Measurements from ENCODE around the gene MORN1.

MORN1 gene

DNA sequence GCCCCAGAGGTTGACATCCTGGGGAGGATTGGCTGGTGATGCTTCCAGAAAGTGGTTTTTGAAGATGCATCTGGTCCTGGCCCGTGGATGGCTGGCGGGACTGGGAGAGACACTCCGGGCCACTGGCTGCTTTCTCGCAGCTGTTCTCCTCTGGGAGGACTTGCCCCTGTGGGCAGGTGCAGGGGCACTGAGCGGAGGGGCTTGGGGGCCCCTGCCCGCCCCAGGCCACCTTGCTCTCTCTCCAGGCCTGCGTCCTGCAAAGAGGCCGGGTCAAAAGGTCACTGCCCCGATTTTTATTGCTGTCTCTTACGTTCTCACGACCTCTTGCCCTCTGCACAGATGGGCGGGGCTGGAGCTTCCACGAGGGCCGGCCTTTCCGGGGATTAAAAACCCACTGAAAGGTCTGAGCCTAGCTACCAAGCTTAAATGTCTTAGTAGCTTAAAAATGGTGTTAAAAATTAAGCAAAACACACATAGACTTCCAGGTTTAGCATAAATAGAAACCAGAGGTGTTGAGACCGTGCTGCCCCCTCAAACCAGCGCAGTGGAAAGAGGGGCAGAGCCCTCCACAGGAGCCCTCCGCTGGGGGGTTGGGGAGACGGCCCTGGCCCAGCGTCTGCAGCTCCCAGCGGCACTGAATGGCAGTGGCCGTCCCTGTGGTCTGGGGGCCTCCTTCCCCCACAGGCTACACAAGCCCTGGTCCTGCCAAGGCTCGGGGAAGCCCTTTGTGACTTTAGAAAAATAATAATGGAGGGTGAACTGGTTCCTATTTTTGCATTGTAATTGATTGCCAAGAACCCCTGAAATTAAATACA is 119.3 kb downstream of the MORN1 start:
- H3K4me1 ChIP-seq (ENCODE audit: control insufficient read depth in 2 of 2, insufficient read depth in 1 of 2, low read depth in 1 of 2, low read length in 2 of 2) = peaks cover 56 to 60% of the 10 kb centered on the region in 2 donors
- H3K79me1 ChIP-seq (ENCODE audit: low read depth, low read length) = peaks cover 54% of the 10 kb centered on the region
- H3K36me3 ChIP-seq (replicated peaks in 1 of 2; ENCODE audit: control insufficient read depth in 2 of 2, insufficient read depth in 2 of 2, low read length in 2 of 2) = peaks cover 2 to 3% of the 10 kb centered on the region in 2 donors
- peak overlapping the region; percentile 75 for H2BK12ac ChIP-seq (ENCODE audit: low read length)
- H2BK5ac ChIP-seq (ENCODE audit: low read length) = peak overlapping the region; percentile 88
- peak overlapping the region; percentile 95 for H3K18ac ChIP-seq (ENCODE audit: low read length)
- peak overlapping the region; percentile 87 for H2AK5ac ChIP-seq (ENCODE audit: low read depth, low read length)
- H3K4ac ChIP-seq (ENCODE audit: low read length) = peak overlapping the region; percentile 60
- H2BK120ac ChIP-seq (ENCODE audit: low read depth, low read length) = peak overlapping the region; percentile 98
- no peak overlapping the region for H2AFZ ChIP-seq (ENCODE audit: low read length)
- DNase-seq (ENCODE audit: low spot score) = peak; percentile 87
- peak overlapping the region; percentile 99 for H3K27ac ChIP-seq (replicated peaks; ENCODE audit: low read length)
- peaks cover 0 to 3% of the 10 kb centered on the region in 2 donors for H3K9me3 ChIP-seq (replicated peaks in 1 of 2; ENCODE audit: control insufficient read depth in 2 of 2, insufficient read depth in 1 of 2, low read depth in 1 of 2, low read length in 2 of 2)
- H2BK15ac ChIP-seq (ENCODE audit: low read length) = peak overlapping the region; percentile 71
- H3K4me3 ChIP-seq (ENCODE audit: low read length in 2 of 2) = no peak overlapping the region
- peak overlapping the region; percentile 87 for H3K14ac ChIP-seq (ENCODE audit: low read length)
- H3K27me3 ChIP-seq (ENCODE audit: control insufficient read depth in 3 of 3, insufficient read depth in 3 of 3, low read depth in 1 of 3, low read length in 3 of 3) = no peaks in the 10 kb centered on the region
- WGBS, 2 donors (ENCODE audit: extremely low coverage in 2 of 2, insufficient read length in 2 of 2, insufficient replicate concordance in 1 of 2) = no CpG with 5 or more reads among the region's 23 CpGs
- peak overlapping the region; percentile 49 for H3K23ac ChIP-seq (ENCODE audit: low read depth, low read length, poor library complexity)
- peak overlapping the region; percentile 63 for H3K4me2 ChIP-seq (ENCODE audit: insufficient read depth, low read length, poor library complexity, severe bottlenecking)
- no peak overlapping the region for H4K8ac ChIP-seq (ENCODE audit: low read depth, low read length)
- H4K91ac ChIP-seq (ENCODE audit: low read depth, low read length, poor library complexity) = no peak overlapping the region
- peak overlapping the region; percentile 50 for H3K9ac ChIP-seq (ENCODE audit: low read depth, low read length, poor library complexity)
